ENCODE measurements around the gene TSPEAR.
A peak's percentile ranks its signal among the peaks of the same experiment; 100 is the strongest.

The TSPEAR gene

DNA sequence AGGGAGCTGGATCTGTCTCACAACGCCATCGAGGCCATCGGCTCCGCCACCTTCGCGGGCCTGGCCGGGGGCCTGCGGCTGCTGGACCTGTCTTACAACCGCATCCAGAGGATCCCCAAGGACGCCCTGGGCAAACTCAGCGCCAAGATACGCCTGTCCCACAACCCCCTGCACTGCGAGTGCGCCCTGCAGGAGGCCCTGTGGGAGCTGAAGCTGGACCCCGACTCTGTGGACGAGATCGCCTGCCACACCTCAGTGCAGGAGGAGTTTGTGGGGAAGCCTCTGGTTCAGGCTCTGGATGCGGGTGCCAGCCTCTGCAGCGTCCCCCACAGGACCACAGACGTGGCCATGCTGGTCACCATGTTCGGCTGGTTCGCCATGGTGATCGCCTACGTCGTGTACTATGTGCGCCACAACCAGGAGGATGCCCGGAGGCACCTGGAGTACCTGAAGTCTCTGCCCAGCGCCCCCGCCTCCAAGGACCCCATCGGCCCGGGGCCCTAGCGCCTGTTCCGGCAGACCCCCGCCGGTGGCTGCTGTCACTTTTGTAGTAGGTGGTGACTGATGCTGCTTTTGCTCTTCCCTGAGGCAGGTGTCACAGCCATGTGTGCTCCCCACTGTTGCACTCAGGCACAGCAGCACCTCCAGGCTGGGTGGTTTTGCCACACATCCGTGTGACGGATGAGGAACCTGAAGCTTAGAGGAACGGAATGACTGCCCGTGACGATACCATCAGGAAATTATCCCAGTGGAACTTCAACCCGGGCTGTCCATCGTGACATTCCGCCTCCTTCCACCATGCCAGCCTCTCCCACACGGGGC, 254.2 kb downstream of the TSPEAR start:
- Mint-ChIP-seq H3K27ac (no peak overlapping the region), H3K36me3 (ENCODE audit: low read depth) (no peaks in the 10 kb centered on the region), H3K4me1 (ENCODE audit: low read depth) (peaks cover 2% of the 10 kb centered on the region)

DNA sequence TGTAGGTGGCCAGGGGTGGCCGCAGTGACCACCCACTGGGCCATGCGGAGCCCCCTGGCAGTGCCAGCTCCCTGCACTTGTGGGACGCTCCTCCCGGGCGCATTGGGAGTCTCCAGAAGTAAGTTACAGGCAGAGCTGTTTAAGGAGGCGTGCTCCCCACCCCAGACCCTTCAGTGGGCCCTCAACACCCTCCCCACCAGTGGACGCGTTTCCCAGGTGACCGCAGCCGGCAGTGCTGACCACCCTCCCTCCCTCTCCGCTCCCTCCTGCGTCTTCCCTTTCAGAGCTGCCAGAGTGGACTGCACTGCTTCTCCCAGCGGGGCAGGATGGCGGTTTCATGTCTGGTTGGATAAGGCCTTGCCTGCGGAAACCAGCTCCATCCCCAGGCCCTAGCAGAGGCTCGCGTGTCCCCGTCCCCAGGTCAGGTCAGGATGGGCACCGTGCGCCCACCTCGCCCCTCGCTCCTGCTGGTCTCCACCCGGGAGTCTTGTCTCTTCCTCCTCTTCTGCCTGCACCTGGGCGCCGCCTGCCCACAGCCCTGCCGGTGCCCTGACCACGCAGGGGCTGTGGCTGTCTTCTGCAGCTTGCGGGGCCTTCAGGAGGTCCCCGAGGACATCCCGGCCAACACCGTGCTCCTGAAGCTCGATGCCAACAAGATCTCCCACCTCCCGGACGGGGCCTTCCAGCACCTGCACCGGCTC, 255.0 kb downstream of the TSPEAR start:
- H3K27ac Mint-ChIP-seq: no peak overlapping the region
- peaks cover 2% of the 10 kb centered on the region for H3K4me1 Mint-ChIP-seq (ENCODE audit: low read depth)
- peak overlapping the region; percentile 78 for H3K4me3 Mint-ChIP-seq
- peaks cover 24% of the 10 kb centered on the region for H3K27me3 Mint-ChIP-seq (ENCODE audit: low read depth)
- H3K9me3 Mint-ChIP-seq: peaks cover 19% of the 10 kb centered on the region
- no peaks in the 10 kb centered on the region for H3K36me3 Mint-ChIP-seq (ENCODE audit: low read depth)

More for the DNA sequence above, 254.2 kb downstream of the TSPEAR start:
- Mint-ChIP-seq H3K9me3 (peaks cover 19% of the 10 kb centered on the region), H3K27me3 (ENCODE audit: low read depth) (peaks cover 18% of the 10 kb centered on the region), H3K4me3 (peak overlapping the region; percentile 58)

- Mint-ChIP-seq H3K36me3 (ENCODE audit: low read depth) (no peaks in the 10 kb centered on the region), H3K9me3 (peaks cover 19% of the 10 kb centered on the region), H3K27me3 (ENCODE audit: low read depth) (peaks cover 27% of the 10 kb centered on the region), H3K4me3 (peak overlapping the region; percentile 78), H3K4me1 (ENCODE audit: low read depth) (peaks cover 2% of the 10 kb centered on the region), H3K27ac (no peak overlapping the region)
These were observed 255.7 kb downstream of the TSPEAR start for GRCh38 chr21:44455524-44456213.

GRCh38 chr21:44454747-44455523, 256.4 kb downstream of the TSPEAR start, which contains the start of gene LRRC3:
LRRC3 (plus strand) TSS chr21:44455510; CDS start chr21:44456645, 1,135 bp downstream.
- H3K4me3 Mint-ChIP-seq: peak within 1 kb of the TSS; percentile 78
- H3K36me3 Mint-ChIP-seq (ENCODE audit: low read depth): no peaks in the 10 kb centered on the region
- no peak within 1 kb of the TSS for H3K27ac Mint-ChIP-seq
- H3K27me3 Mint-ChIP-seq (ENCODE audit: low read depth): peaks cover 30% of the 10 kb centered on the region
- H3K4me1 Mint-ChIP-seq (ENCODE audit: low read depth): peaks cover 2% of the 10 kb centered on the region
- H3K9me3 Mint-ChIP-seq: peaks cover 19% of the 10 kb centered on the region

DNA sequence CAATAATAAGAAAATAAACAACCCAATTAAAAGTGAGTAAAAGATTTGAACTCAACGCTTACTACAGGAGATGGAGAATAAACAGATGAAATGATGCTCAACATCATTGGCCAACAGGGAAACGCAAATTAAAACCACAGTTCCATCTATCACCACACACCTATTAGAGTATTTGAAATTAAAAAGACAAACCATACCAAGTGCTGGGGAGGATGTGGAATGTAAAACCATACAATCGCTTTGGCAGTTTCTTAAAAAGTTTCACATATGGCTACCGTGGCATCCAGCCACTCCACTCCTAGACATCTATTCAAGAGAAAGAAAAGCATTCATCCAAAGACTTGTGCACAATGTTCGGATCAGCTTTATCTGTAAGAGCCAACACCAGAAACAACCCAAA, 257.3 kb downstream of the TSPEAR start:
- peaks cover 2% of the 10 kb centered on the region for H3K4me1 Mint-ChIP-seq (ENCODE audit: low read depth)
- H3K4me3 Mint-ChIP-seq: peak overlapping the region; percentile 63
- peaks cover 19% of the 10 kb centered on the region for H3K9me3 Mint-ChIP-seq
- peaks cover 34% of the 10 kb centered on the region for H3K27me3 Mint-ChIP-seq (ENCODE audit: low read depth)
- H3K36me3 Mint-ChIP-seq (ENCODE audit: low read depth): no peaks in the 10 kb centered on the region
- H3K27ac Mint-ChIP-seq: no peak overlapping the region

DNA sequence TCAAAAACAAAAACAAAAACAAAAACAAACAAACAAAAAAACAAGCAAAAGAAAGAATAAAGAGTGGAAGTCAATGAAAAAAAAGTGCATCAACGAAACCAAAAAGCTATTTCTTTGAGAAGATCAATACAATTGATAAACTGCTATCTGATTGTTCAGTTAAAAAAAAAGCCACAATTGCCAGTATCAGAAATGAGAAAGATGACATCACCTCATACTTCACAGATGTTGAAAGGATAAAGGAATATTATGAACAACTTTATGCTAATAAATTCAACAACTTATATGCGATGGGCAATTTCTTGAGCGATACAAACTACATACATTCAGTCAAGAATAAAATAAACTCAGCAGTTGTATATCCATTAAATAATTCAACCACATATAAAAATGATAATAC, 258.3 kb downstream of the TSPEAR start:
- no peak overlapping the region for H3K4me3 Mint-ChIP-seq
- peaks cover 2% of the 10 kb centered on the region for H3K4me1 Mint-ChIP-seq (ENCODE audit: low read depth)
- peaks cover 19% of the 10 kb centered on the region for H3K9me3 Mint-ChIP-seq
- no peak overlapping the region for H3K27ac Mint-ChIP-seq
- H3K27me3 Mint-ChIP-seq (ENCODE audit: low read depth): peaks cover 38% of the 10 kb centered on the region
- H3K36me3 Mint-ChIP-seq (ENCODE audit: low read depth): no peaks in the 10 kb centered on the region

DNA sequence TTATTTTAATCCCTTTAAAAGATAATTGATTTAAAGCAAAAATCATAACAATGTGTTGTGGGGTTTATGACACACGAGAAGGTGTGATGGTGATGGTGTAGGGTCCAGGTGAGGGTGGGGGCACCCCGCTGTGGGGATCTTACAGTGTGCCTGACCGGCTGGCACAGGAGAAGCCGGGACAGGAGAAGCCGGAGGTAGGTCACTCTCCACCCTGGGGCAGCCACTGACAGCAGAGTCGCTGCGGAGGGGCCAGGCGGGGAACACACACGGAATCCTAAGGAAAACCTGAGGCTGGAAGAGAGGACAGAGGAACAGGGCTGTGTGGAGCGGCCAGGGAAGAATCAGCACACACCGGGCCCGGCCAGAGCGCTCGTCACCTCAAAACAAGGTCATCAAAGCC, 260.4 kb downstream of the TSPEAR start:
- Mint-ChIP-seq H3K27me3 (ENCODE audit: low read depth) (peaks cover 43% of the 10 kb centered on the region), H3K4me1 (ENCODE audit: low read depth) (peaks cover 2% of the 10 kb centered on the region), H3K9me3 (peaks cover 19% of the 10 kb centered on the region), H3K36me3 (ENCODE audit: low read depth) (no peaks in the 10 kb centered on the region), H3K27ac (no peak overlapping the region), H3K4me3 (no peak overlapping the region)

DNA sequence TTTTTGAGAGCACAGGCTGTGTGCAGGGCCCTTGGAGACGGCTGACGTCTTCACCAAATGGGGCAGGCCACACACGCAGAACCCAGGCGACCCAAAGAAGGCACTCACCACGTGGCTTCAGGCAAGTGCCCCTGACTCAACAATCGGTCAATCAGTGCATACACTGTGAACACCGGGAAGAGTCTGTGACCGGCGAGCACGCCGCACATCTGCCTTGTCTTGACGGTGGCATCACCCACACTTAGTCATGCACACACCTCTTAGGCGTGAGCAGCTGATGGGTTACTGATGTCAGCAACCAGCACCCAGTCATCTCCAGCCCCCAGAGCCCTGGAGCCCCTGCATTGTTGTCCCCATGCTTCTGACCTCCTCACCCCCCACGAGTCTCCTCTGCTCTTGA, 261.0 kb downstream of the TSPEAR start:
- Mint-ChIP-seq H3K4me3 (no peak overlapping the region), H3K27me3 (ENCODE audit: low read depth) (peaks cover 43% of the 10 kb centered on the region), H3K36me3 (ENCODE audit: low read depth) (no peaks in the 10 kb centered on the region), H3K4me1 (ENCODE audit: low read depth) (peaks cover 2% of the 10 kb centered on the region), H3K27ac (no peak overlapping the region), H3K9me3 (peaks cover 19% of the 10 kb centered on the region)

- H3K4me1 Mint-ChIP-seq (ENCODE audit: low read depth): peaks cover 2% of the 10 kb centered on the region
- H3K9me3 Mint-ChIP-seq: peaks cover 19% of the 10 kb centered on the region
- peaks cover 43% of the 10 kb centered on the region for H3K27me3 Mint-ChIP-seq (ENCODE audit: low read depth)
- H3K4me3 Mint-ChIP-seq: no peak overlapping the region
- no peak overlapping the region for H3K27ac Mint-ChIP-seq
- H3K36me3 Mint-ChIP-seq (ENCODE audit: low read depth): no peaks in the 10 kb centered on the region
These were observed 261.7 kb downstream of the TSPEAR start for GRCh38 chr21:44449473-44450363.

GRCh38 chr21:44448651-44449131, 262.7 kb downstream of the TSPEAR start:
- Mint-ChIP-seq H3K27me3 (ENCODE audit: low read depth) (peaks cover 33% of the 10 kb centered on the region), H3K4me3 (no peak overlapping the region), H3K36me3 (ENCODE audit: low read depth) (no peaks in the 10 kb centered on the region), H3K4me1 (ENCODE audit: low read depth) (no peaks in the 10 kb centered on the region), H3K27ac (no peak overlapping the region), H3K9me3 (peaks cover 9% of the 10 kb centered on the region)
